ENCODE data around the gene UTP18. TPM values are rescaled to one million over a fixed set of nuclear protein-coding genes. Genes with fewer than 3 reads are reported as not detected.
A peak's percentile ranks its signal among the peaks of the same experiment; 100 is the strongest.

Gene UTP18
- total and polyA plus RNA-seq, 4 donors, result 12.4 to 17.4 (median 14.2) TPM

DNA sequence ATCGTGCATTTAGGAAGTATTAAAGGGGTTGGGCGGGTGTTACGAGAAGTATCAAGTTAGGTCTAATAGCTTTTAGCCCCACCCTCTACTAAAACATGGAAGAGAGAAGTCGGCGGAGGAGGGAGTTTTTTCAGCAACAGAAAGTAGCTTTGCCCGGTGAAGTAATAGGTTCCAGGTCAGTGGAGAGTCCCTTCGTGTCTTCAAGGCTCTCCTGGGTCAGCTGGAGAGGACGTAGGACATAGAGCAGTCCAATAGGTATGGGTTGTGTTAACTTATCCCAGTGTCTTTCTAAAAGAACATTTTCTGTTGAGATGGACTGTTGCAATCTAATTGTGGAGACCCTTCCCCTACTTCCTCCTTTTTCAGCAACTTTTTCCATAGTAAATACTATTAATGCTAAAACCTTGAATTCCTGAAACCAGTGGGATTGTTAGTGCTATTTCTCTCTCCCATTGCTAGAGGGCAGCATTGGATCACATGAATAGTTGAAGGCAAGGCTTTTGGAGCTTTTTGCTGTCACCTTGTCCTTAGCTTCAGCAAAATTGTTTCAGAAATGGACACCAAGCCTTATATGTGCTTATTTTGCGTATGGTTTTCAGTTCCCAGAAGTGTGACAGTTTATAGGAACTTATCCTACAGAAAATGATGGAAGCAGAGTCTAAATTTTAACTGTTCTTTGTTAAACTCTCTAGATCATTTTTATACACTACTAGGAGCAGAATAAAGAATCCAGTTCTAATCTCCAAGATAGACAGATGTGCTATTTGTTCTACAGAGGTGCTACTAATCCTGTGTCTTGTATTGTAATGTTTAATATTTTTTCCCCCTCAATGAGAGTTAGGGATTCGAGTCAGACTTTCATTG is 38.4 kb downstream of the UTP18 start:
- Histone ChIP-seq H3K9me3 (ENCODE audit: control insufficient read depth in 4 of 4, low read length in 3 of 4) (no peaks in the 10 kb centered on the region), H3K27me3 (ENCODE audit: control insufficient read depth in 4 of 4, insufficient read depth in 4 of 4, low read length in 3 of 4) (no peaks in the 10 kb centered on the region), H3K27ac (ENCODE audit: low read depth in 1 of 2, low read length in 2 of 2) (no peak overlapping the region), H3K4me3 (ENCODE audit: low read depth in 1 of 3, low read length in 3 of 3) (no peak overlapping the region), H3K9ac (ENCODE audit: low read depth in 1 of 2, low read length in 2 of 2) (no peak overlapping the region), H3K4me1 (ENCODE audit: control insufficient read depth in 4 of 4, insufficient read depth in 4 of 4, low read length in 3 of 4) (no peaks in the 10 kb centered on the region), H3K36me3 (ENCODE audit: control insufficient read depth in 4 of 4, insufficient read depth in 3 of 4, low read depth in 1 of 4, low read length in 3 of 4) (peaks cover 2 to 9% (median 3%) of the 10 kb centered on the region in 4 donors)
- WGBS, result 77% methylated on average over 10 of the region's 10 CpGs
- no peak for TF ChIP-seq HNF4G (IDR thresholded peaks at IDR 0.05)
- TF ChIP-seq CTCF (IDR thresholded peaks at IDR 0.05; ENCODE audit: low read depth, low read length, missing input control), result peak; percentile 46
- peak; percentile 78 to 83 for TF ChIP-seq RAD21 (IDR thresholded peaks at IDR 0.05)
- no peak for DNase-seq (ENCODE audit: low spot score)

DNA sequence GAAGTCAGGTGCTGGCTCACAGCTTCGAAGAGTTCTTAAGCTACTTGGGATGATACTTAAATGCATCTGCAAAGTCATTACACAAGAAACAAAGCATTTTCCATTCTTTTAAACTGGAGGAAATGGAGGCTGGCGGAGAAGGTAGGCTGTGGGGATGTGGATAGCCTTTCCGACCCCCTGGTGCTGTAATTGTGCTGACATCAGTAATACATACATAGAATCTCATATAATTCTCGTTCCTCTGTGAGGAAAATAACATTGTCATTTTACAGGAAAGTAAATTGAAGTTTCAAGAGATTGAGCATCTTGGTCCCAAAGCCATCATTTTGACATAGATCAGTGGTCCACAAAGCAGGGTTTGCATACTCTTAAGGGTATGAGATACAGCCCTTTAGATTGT is 39.5 kb downstream of the UTP18 start:
- no peak for DNase-seq (ENCODE audit: low spot score)
- no peaks in the 10 kb centered on the region for H3K27me3 ChIP-seq (ENCODE audit: control insufficient read depth in 4 of 4, insufficient read depth in 4 of 4, low read length in 3 of 4)
- no peaks in the 10 kb centered on the region for H3K4me1 ChIP-seq (ENCODE audit: control insufficient read depth in 4 of 4, insufficient read depth in 4 of 4, low read length in 3 of 4)
- H3K27ac ChIP-seq (ENCODE audit: low read depth in 1 of 2, low read length in 2 of 2), result no peak overlapping the region
- no peaks in the 10 kb centered on the region for H3K9me3 ChIP-seq (ENCODE audit: control insufficient read depth in 4 of 4, low read length in 3 of 4)
- H3K36me3 ChIP-seq (ENCODE audit: control insufficient read depth in 4 of 4, insufficient read depth in 3 of 4, low read depth in 1 of 4, low read length in 3 of 4), result peaks cover 2 to 8% (median 3%) of the 10 kb centered on the region in 4 donors
- no peak overlapping the region for H3K9ac ChIP-seq (ENCODE audit: low read depth in 1 of 2, low read length in 2 of 2)
- WGBS, result 94% methylated on average over 4 of the region's 4 CpGs
- TF ChIP-seq NR2F2 (IDR thresholded peaks at IDR 0.05) (no peak), FOXA1 (IDR thresholded peaks at IDR 0.05) (no peak)
- TF ChIP-seq, protein P1, sequence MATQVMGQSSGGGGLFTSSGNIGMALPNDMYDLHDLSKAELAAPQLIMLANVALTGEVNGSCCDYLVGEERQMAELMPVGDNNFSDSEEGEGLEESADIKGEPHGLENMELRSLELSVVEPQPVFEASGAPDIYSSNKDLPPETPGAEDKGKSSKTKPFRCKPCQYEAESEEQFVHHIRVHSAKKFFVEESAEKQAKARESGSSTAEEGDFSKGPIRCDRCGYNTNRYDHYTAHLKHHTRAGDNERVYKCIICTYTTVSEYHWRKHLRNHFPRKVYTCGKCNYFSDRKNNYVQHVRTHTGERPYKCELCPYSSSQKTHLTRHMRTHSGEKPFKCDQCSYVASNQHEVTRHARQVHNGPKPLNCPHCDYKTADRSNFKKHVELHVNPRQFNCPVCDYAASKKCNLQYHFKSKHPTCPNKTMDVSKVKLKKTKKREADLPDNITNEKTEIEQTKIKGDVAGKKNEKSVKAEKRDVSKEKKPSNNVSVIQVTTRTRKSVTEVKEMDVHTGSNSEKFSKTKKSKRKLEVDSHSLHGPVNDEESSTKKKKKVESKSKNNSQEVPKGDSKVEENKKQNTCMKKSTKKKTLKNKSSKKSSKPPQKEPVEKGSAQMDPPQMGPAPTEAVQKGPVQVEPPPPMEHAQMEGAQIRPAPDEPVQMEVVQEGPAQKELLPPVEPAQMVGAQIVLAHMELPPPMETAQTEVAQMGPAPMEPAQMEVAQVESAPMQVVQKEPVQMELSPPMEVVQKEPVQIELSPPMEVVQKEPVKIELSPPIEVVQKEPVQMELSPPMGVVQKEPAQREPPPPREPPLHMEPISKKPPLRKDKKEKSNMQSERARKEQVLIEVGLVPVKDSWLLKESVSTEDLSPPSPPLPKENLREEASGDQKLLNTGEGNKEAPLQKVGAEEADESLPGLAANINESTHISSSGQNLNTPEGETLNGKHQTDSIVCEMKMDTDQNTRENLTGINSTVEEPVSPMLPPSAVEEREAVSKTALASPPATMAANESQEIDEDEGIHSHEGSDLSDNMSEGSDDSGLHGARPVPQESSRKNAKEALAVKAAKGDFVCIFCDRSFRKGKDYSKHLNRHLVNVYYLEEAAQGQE (IDR thresholded peaks at IDR 0.05), result no peak
- H3K4me3 ChIP-seq (ENCODE audit: low read depth in 1 of 3, low read length in 3 of 3), result no peak overlapping the region

- H3K36me3 ChIP-seq (ENCODE audit: control insufficient read depth in 4 of 4, insufficient read depth in 3 of 4, low read depth in 1 of 4, low read length in 3 of 4), result no peaks in the 10 kb centered on the region
- DNase-seq (ENCODE audit: low spot score), result no peak
- H3K4me1 ChIP-seq (ENCODE audit: control insufficient read depth in 4 of 4, insufficient read depth in 4 of 4, low read length in 3 of 4), result no peaks in the 10 kb centered on the region
- H3K9me3 ChIP-seq (ENCODE audit: control insufficient read depth in 4 of 4, low read length in 3 of 4), result no peaks in the 10 kb centered on the region
- WGBS, result 87% methylated on average over 9 of the region's 9 CpGs
- H3K9ac ChIP-seq (ENCODE audit: low read depth in 1 of 2, low read length in 2 of 2), result no peak overlapping the region
- H3K4me3 ChIP-seq (ENCODE audit: low read depth in 1 of 3, low read length in 3 of 3), result no peak overlapping the region
- H3K27ac ChIP-seq (ENCODE audit: low read depth in 1 of 2, low read length in 2 of 2), result no peak overlapping the region
- no peaks in the 10 kb centered on the region for H3K27me3 ChIP-seq (ENCODE audit: control insufficient read depth in 4 of 4, insufficient read depth in 4 of 4, low read length in 3 of 4)
- TF ChIP-seq RXRA (IDR thresholded peaks at IDR 0.05), result no peak
- TF ChIP-seq HNF4G (IDR thresholded peaks at IDR 0.05), result no peak
- TF ChIP-seq TAF1 (conservative IDR thresholded peaks at IDR 0.05), result no peak
- TF ChIP-seq ATF3 (IDR thresholded peaks at IDR 0.05), result no peak
- TF ChIP-seq JUND (IDR thresholded peaks at IDR 0.05), result no peak
- no peak for TF ChIP-seq EGR1 (IDR thresholded peaks at IDR 0.05; ENCODE audit: low read depth in 2 of 2)
- TF ChIP-seq, protein P1 (IDR thresholded peaks at IDR 0.05), result no peak
- no peak for TF ChIP-seq FOXA1 (IDR thresholded peaks at IDR 0.05)
- TF ChIP-seq FOXA2 (IDR thresholded peaks at IDR 0.05), result no peak
- TF ChIP-seq YY1 (IDR thresholded peaks at IDR 0.05), result no peak
- TF ChIP-seq GABPA (IDR thresholded peaks at IDR 0.05 in 1 of 2, conservative IDR thresholded peaks at IDR 0.05 in 1 of 2), result no peak
- no peak for TF ChIP-seq NR2F2 (IDR thresholded peaks at IDR 0.05)
- no peak for TF ChIP-seq MAX (IDR thresholded peaks at IDR 0.05)
- TF ChIP-seq SP1 (IDR thresholded peaks at IDR 0.05), result no peak
- no peak for TF ChIP-seq HNF4A (conservative IDR thresholded peaks at IDR 0.05)
Observed at GRCh38 chr17:51305182-51305581, 44.8 kb downstream of the UTP18 start.
